PFSK-1 (cell line): ENCODE results near the gene SQSTM1.

Experiments
- POLR2AphosphoS5 ChIP-seq: IDR thresholded peaks from 2 replicates; pipeline ENCODE4 v1.6.1; 2012; ENCODE audit warnings: low read depth, mild to moderate bottlenecking, control low read depth, low read length, moderate library complexity
- SIN3A ChIP-seq: IDR thresholded peaks from 2 replicates; pipeline ENCODE4 v1.6.1; 2012; ENCODE audit warnings: mild to moderate bottlenecking, low read length, moderate library complexity, borderline replicate concordance; ENCODE audit not compliant: insufficient read depth
- TAF1 ChIP-seq: IDR thresholded peaks from 2 replicates; pipeline ENCODE4 v1.6.1; 2012; ENCODE audit warnings: low read length, control low read depth, borderline replicate concordance; ENCODE audit not compliant: insufficient read depth
- TF ChIP-seq, protein P1 (sequence below), 2 experiments: IDR thresholded peaks; 2 replicates each; pipeline versions ENCODE4 v1.6.1 to v1.8.0; 2011 to 2012; ENCODE audit warnings: low read depth in 2 of 2, low read length in 2 of 2, control low read depth in 1 of 2, inconsistent platforms in 1 of 2, mild to moderate bottlenecking in 1 of 2, moderate library complexity in 1 of 2; ENCODE audit not compliant: insufficient read depth in 1 of 2

DNA sequence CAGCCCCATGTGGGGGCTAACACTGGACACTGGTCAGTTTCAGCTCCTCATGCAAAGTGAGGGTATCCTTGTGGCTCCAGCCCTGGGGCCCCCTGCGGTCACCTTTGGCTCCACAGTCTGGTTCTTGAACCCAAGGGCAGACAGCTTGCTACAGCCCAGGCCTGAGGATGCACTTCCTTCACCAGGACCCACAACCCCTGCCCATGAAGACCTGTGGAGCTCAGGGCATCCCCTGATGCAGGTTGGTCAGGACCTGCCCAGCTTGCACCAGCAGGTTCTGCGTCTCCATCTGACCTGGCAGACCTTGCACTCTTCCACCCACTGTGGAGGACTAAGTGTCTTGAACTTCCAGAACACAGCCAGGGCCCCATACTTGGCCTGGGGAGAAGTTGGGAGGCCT, 41.6 kb downstream of the SQSTM1 start:
- TF ChIP-seq POLR2AphosphoS5 (no peak), TAF1 (no peak), SIN3A (no peak)
- TF ChIP-seq, protein P1, sequence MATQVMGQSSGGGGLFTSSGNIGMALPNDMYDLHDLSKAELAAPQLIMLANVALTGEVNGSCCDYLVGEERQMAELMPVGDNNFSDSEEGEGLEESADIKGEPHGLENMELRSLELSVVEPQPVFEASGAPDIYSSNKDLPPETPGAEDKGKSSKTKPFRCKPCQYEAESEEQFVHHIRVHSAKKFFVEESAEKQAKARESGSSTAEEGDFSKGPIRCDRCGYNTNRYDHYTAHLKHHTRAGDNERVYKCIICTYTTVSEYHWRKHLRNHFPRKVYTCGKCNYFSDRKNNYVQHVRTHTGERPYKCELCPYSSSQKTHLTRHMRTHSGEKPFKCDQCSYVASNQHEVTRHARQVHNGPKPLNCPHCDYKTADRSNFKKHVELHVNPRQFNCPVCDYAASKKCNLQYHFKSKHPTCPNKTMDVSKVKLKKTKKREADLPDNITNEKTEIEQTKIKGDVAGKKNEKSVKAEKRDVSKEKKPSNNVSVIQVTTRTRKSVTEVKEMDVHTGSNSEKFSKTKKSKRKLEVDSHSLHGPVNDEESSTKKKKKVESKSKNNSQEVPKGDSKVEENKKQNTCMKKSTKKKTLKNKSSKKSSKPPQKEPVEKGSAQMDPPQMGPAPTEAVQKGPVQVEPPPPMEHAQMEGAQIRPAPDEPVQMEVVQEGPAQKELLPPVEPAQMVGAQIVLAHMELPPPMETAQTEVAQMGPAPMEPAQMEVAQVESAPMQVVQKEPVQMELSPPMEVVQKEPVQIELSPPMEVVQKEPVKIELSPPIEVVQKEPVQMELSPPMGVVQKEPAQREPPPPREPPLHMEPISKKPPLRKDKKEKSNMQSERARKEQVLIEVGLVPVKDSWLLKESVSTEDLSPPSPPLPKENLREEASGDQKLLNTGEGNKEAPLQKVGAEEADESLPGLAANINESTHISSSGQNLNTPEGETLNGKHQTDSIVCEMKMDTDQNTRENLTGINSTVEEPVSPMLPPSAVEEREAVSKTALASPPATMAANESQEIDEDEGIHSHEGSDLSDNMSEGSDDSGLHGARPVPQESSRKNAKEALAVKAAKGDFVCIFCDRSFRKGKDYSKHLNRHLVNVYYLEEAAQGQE (IDR thresholded peaks at IDR 0.05; ENCODE audit: insufficient read depth in 1 of 2, low read depth in 2 of 2, low read length in 2 of 2), result no peak
